HL-60 (cell line): Measurements from ENCODE around the gene LRP1B.
"Not testable (repeated sequence)": the region's sequence is repeated elsewhere in the genome, so short reads cannot be mapped to it uniquely, and the experiment has no call there.

Experiments used
- DNase-seq, 2 experiments: peaks; one replicate each; pipeline ENCODE4 v3.0.0-alpha.2; 2010 to 2020; ENCODE audit warnings: low read depth in 1 of 2, low spot score in 1 of 2
- H3K27ac ChIP-seq: fragments of 250-450 bp; sonication (Bioruptor Pico); replicated peaks from 2 replicates; pipeline ENCODE4 v1.5.1; 2020; ENCODE audit warnings: mild to moderate bottlenecking, moderate library complexity
- H3K27me3 ChIP-seq: fragments of 250-450 bp; sonication (Bioruptor Pico); 2 replicates; pipeline ENCODE4 v1.5.1; 2021; ENCODE audit warnings: mild to moderate bottlenecking, moderate library complexity; ENCODE audit not compliant: insufficient read depth, poor library complexity, severe bottlenecking
- H3K4me3 ChIP-seq: replicated peaks from 2 replicates; pipeline ENCODE4 v1.5.1; 2011; ENCODE audit warnings: mild to moderate bottlenecking, control low read depth, low read length; ENCODE audit not compliant: insufficient read depth
- CTCF ChIP-seq: IDR thresholded peaks from one replicate; pipeline ENCODE4 v1.5.1; 2011; ENCODE audit warnings: low read length, control low read depth, inconsistent platforms; ENCODE audit not compliant: insufficient read depth
- GABPA ChIP-seq: IDR thresholded peaks from 2 replicates; pipeline ENCODE4 v1.6.1; 2012; ENCODE audit warnings: low read depth
- POLR2AphosphoS5 ChIP-seq: IDR thresholded peaks from 2 replicates; pipeline ENCODE4 v1.6.1; 2012; ENCODE audit warnings: low read depth
- REST ChIP-seq: IDR thresholded peaks from 2 replicates; pipeline ENCODE4 v1.6.1; 2012; ENCODE audit warnings: low read depth; ENCODE audit not compliant: insufficient replicate concordance
- SPI1 ChIP-seq: IDR thresholded peaks from 2 replicates; pipeline ENCODE4 v1.6.1; 2012; ENCODE audit warnings: low read depth, mild to moderate bottlenecking, borderline replicate concordance

LRP1B gene

DNA sequence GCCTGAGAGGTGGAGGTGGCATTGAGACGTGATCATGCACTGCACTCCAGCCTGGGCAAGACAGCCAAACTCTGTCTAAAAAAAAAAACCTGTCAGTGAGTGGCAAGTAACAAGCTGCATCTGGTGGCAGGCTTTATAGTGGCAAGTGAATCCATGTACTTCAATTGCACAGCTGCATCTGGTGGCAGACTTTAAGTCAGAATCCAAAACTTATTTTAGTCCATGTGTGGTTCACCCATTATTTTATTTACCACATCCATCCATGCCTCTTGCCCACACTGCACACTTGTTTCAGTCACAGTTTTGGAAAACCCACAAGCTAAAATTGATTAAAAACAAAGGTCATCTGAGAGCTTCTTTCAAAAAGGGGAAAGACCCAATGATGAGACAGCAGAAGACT is 1714.2 kb downstream of the LRP1B start:
- TF ChIP-seq POLR2AphosphoS5 (no peak), CTCF (no peak), REST (no peak), GABPA (no peak), SPI1 (no peak)
- no peak overlapping the region for H3K27ac ChIP-seq
- no peak for DNase-seq
- no peaks in the 10 kb centered on the region for H3K27me3 ChIP-seq
- H3K4me3 ChIP-seq = no peak overlapping the region

DNA sequence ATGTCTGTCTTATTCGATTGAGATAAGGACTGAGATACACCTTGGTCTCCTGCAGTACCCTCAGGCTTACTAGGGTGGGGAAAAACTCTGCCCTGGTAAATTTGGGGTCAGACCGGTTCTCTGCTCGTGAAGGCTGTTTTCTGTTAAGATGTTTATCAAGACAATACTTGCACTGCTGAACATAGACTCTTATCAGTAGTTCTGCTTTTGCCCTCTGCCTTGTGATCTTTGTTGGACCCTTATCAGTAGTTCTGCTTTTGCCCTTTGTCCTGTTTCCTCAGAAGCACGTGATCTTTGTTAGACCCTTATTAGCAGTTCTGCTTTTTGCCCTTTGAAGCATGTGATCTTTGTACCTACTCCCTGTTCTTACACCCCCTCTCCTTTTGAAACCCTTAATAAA is 1715.8 kb downstream of the LRP1B start:
- not testable (repeated sequence) for H3K27me3 ChIP-seq, H3K4me3 ChIP-seq, H3K27ac ChIP-seq
- TF ChIP-seq SPI1 = peak; percentile 93
- peak in 1 of 2 experiments; percentile 70 for DNase-seq

GRCh38 chr2:140410695-140411094 is 1720.1 kb downstream of the LRP1B start:
- no peak for DNase-seq
- H3K27ac ChIP-seq = no peak overlapping the region
- TF ChIP-seq CTCF (no peak), REST (no peak), SPI1 (no peak), GABPA (no peak), POLR2AphosphoS5 (no peak)
- no peak overlapping the region for H3K4me3 ChIP-seq
- no peaks in the 10 kb centered on the region for H3K27me3 ChIP-seq

DNA sequence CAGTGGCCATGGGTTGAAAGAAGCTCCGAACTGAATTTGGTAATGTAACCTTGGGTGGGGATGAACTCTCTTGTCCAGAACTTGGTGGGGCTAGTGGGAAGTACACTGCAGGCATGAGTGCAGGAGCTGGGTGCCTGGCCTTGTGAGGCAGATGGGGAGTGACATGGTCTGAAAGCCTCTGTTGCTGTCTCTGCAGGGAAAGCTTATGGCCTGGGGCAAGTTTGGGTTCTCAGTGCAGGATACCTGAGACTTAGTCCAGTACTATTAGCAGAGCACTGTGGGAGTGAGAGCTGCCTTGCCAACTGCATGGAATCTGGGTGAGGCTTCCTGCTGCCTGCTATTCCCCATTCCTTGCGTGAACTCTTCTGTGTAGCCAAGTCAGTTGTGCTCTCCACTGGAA is 1729.8 kb downstream of the LRP1B start:
- no peak for DNase-seq

More for the DNA sequence above, 1729.8 kb downstream of the LRP1B start:
- Histone ChIP-seq H3K4me3 (no peak overlapping the region), H3K27me3 (no peaks in the 10 kb centered on the region), H3K27ac (no peak overlapping the region)
- TF ChIP-seq CTCF (no peak), POLR2AphosphoS5 (no peak), GABPA (no peak), REST (no peak), SPI1 (no peak)
